DMS79 treated with DMSO at 0.1 percent for 48 hours (cell line): ENCODE data around the gene LMBRD1.
"Not testable (repeated sequence)": the region's sequence is repeated elsewhere in the genome, so short reads cannot be mapped to it uniquely, and the experiment has no call there.

Experiments used
- DNase-seq: peaks from one replicate; lab custom pipeline; 2025; lab: John Stamatoyannopoulos, UW

The LMBRD1 gene

DNA sequence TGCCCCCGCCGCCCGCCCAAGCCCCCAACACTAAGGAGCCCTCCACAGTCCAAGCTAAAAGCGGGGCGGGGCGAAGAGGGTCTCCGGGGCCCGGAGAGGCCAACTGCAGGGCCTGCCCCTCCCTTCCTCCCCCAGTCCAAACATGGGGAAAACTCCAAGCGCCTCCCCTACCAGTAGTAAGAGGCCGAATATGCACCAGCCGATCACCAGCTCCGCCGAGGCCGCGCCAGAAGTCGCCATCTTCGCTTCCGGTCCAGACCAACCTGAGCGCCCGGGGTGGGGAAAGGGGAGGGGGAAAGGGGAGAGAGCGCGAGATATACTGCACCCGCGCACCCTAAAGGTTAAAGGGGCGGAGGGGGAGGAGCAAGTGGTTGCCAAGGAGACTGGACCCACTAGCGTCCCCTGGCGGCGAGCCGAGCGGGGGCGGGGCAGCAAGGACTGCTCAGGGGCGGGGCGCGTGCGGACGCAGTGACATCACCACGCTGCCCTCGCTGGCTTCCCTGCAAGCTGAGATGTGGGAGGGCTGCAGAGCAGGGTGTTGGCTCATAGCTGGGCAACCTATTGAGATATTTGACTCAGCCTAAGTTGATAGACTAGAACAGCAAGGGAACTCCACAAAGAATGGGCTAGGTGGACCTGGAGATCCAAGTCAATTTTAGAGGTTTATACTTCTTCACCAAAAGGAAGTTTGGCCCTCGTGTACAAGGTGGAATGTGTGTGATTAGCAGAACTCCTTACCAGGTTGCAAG is at the start of gene LMBRD1:
Gene LMBRD1, minus strand, starts transcription at position 369 of the 749 bp plus-strand sequence. Its CDS starts 129 bp downstream, at position 240.
- DNase-seq, result peak; percentile 92

DNA sequence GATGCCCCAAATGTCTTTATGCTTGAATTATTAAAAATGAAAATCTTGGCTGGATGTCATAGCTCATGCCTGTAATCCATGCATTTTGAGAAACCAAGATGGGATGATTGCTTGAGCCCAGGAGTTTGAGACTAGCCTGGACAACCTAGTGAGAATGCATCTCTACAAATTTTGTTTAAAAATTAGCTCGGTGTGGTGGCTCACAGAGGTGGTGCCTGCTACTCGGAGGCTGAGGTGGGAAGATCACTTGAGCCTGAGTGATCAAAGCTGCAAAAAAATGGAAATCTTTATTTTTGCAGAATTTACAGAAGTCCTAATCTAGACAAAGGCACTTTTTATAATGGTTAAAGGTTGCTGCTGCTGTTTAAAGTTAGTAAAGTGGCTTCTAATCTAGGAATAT is 49.5 kb upstream of the LMBRD1 start:
- no peak for DNase-seq

DNA sequence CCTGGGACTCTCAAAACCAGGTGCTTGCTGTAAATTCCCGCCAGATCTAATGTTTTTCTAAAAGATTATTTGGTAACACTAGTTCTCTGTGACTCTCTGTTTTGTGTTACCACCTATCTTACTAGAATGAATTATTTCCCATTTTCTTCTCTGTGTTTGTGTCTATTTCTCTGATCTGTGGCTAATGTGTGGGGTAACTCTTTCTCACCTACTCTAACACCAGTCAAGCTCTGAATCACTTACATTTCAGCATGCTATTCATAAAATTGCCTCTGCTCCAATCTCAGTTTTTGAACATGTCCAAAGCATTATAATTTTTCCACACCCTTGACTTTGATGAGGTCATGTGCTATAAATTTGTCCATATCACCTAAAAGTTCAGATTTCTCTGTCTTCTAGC is 46.4 kb upstream of the LMBRD1 start:
- DNase-seq, result no peak

DNA sequence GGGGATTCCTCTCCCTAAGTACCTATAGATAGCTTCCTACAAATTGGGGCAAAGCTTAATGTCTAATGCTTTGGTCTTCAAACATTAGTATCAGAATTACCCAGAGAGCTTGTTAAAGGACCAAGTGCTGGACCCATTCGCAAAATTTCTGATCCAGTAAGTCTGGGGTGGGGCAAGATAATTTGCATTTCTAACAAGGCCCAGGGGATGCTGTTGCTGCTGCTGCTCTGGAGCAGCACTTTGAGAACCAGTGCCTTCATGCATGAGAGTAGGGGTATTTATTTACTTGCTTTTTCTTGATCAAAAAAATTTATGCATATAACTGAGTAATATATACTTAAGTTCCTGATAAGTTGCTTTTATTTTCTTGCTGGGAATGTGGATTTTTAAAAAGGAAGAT is 45.1 kb upstream of the LMBRD1 start:
- DNase-seq, result no peak

DNA sequence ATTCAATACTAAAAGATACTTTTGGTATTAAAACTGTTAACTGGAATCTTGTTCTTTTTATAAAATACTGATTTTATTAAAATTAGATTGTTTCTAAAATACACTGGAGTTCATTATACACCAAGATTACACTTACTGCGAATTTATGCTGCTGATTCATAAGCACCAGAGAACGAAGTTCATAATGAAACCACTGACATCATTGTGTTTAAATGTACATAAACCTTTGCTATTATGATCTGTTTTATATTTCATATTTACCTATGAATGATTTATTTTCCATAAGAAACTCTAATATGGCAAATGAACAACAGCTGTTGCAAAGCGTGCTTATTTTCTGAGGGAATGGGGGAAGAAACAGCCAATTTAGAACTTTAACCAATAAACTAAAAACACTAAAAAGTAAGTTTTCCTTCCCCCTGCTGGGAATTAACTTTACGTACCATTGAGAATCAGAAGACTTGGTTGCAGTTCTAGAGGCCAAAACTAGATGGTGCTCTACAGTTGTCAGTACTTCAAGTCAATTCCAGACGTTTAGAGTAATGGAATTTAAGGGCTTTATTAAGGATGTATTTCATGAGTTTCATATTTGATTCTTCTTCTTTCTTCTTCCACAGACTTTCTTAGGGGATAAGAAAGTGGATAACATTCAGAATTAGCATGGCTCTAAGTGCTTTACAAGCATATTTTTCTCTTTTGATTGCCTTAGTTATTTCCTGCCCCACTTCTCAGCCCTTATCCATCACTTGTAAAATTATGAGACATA is 38.8 kb upstream of the LMBRD1 start:
- peak; percentile 30 for DNase-seq

DNA sequence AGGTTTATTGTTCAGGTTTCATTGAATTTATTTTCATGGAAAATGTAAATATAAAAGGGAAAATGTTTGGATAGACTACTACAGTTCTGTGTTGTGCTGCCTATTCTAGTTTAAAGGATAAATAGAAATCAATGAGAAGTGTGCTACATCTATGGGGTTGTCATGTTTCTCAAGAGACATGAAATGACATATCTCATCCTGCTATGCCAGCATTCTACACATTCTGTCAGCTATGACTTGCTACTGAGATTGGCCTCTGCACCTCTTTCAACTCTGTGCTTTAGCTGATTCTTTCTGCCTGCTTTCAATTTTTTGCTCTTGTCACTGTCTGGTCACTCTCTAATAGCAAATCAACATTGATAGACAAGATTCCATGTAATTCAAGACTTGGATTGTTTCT is 35.7 kb upstream of the LMBRD1 start:
- DNase-seq, result no peak

DNA sequence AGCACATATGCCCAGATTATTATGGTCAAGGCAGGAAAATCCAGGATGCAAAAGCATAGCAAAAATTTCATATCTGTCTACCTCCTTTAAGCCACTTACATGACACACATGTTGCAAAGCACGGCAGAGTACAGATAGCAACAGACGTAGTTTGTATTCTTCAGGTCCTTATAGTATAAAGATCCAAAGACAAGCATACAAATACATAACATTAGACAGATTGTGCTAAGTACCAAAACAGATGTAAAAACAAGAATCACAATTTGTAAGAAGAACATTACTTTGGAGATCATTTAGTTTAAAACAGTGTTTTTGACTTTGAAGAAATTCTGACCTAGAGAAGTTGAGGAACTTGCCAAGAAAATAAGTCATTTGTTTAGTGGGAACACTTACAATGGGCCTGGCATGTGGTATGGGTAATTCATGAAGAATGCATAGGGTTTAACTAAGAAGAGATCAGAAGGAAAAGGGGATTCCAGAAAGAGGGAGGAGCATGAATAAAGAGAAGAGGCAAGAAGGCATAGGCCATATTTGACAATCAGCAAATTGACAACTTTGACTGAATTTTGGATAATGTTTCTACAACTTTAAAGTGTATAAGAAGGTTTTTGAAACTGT is 30.6 kb upstream of the LMBRD1 start:
- DNase-seq, result no peak

DNA sequence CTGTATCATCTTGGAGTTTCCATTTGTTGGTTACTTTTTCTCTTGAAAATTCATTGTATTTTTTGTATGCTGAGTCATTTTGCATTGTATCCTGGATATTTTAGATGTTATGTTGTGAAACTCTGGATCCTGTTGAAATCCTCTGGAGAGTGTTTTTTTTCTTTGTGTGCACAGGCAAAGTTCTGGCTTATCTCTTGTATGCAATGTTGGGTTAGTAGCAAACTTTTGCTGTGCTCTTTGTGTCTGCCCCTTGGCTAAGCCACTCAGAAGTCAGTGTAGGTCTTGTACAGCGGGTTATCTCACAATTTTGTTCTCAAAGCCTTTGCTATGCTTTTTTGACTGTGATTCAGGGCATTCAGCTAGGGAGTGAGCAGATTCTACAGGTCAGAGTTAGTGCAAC is 29.1 kb upstream of the LMBRD1 start:
- DNase-seq, result no peak

DNA sequence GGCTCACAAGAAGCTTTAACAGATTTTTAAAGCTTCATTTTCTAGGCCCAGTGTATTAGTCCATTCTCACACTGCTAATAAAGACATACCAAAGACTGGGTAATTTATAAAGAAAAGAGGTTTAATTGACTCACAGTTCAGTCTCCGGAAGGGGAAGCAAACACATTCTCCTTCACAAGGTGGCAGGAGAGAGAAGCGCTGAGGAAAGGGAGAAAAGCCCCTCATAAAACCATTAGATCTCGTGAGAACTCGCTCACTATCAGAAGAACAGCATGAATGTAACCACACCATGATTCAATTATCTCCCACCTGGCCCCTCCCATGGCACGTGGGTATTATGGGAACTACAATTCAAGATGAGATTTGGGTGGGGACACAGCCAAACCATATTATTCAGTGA is 27.5 kb upstream of the LMBRD1 start:
- not testable (repeated sequence) for DNase-seq

DNA sequence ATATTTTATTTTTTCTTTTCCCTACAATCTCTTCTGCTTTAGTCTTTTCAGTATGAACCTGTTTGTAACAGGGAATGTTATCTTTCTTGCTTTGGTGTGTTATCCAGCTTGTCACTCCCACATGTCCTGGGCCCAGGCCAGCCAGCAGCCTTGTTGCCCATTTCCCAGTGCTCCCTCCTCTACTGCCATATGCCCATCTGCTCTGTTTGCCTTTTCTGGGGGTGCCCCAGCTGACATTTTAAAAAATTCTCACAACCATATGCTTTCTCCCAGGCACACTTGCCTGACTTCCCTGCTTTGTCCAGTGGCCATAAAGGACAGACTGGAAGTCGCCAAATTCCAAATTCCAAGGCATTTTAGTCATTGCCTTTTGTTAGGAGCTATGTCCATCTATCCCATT is 23.6 kb upstream of the LMBRD1 start:
- no peak for DNase-seq

DNA sequence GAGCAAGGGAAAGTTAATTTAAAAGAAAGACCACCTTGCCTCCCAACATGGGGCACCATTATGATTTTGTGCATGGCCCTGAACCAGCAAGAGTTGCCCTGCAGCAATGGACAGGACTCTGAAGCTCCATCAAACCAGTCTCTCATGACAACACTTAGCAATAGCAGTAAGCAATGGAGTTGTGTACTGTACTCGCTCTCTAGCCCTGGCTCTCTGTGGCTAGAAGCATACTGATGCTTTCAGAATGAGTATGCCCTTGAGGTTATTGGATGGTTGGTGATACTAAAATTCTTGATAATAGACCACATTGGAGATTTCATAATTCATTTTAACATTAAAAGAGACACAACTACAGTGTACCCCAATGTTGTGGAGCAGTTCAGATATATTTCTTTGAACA is 23.2 kb upstream of the LMBRD1 start:
- no peak for DNase-seq

DNA sequence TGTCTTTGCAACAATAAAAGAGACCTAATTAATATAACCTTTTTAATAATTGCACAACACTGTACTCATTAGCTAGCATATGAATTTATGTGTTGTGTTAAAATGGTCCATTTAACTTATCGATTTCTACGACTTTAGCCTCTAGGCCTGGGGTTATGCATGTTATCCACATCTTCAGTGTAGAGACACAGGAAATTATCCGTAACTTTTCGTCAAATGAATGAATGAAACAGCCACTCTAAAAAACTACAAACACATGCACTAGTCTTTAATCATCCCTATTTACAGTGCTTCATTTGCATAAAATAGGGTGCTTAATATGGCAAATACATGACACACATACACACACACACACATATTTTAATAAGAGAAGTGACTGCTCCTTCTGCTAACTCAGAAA is 22.3 kb upstream of the LMBRD1 start:
- DNase-seq, result no peak

DNA sequence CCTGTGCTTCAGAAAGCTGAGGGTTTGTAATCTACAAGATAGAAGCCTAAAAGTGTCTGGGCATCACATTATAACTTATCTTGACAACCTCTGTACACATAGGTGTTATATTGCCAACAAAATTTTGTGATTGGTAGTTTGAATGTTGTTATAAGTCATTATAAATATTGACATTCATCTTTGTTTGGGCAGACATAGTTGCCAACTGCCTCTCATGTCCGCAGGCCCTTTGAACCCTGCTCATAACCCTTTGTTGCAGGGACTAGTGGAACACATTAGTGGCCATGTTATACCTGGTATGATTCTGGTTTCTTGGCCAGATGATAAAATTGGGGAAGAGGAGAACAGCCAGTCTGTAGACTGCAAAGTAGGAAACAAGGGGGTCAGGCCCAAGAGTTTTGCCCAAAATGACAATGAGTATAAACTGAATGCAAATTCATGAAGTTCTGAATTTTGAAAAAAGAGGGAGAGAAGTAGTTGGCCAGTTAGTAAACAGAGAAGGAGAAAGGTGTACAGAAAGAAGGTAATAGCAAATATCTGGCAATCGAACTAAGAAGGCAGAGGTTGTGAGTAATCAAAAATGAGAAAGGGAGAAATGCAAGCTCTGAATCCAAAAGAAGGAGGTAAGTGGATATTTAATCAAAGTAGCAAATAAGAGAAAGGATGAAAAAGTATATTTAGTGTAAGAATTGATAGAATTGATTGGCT is 21.6 kb upstream of the LMBRD1 start:
- no peak for DNase-seq

DNA sequence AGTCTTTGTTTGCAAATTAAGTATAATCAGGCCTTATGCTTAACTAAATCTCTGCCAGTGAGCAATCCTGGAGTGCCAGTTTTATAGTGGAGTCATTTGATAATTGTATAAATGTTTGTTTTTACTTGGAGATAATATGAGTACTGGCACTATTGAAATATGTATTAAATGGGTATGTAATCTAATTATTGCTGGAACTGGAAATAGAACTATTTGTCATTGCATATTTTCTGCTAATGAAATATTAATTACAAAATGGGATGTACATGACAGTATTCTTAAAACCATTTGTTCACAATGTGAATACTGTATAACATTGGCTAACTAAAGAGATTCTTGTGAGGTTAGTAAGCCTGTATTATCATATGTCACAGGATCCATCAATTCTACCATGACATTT is 20.5 kb upstream of the LMBRD1 start:
- no peak for DNase-seq

DNA sequence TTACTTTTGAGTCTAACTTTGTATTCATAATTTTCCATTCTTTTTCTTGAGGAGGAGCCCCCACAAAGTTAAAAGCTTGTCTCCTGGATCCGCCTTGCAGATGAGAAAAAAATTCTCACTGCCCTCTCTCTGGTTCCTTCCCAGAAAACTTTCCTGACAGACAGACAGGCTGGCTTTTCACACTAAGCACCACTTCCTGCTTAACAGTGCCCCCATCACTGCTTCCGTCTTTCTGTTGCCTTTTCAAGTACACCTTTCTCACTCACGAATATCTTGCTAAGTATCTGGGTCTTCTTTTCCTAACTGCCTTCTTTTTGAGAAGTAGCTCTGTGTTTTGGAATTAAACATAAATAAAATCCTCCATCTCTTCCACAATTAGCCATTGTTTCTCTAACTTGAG is 19.8 kb upstream of the LMBRD1 start:
- no peak for DNase-seq

DNA sequence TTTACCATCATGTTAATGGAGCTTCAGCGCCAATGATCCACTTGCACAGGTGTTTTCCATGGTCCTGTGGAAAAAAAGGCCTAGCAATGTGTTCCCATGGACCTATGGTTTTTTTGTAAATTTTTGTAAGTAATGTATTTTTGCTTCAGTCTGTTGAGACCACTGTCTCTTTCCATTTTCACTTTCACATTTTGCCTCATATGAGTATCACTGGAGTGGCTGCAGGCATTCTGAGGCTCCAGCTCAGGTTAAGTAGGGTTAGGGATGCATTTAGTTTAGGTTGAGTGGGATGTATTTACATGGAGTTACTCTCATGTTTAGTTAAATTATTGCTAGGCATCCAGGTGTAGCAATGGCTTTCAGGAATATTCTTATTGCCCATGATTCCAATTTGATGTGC is 19.2 kb upstream of the LMBRD1 start:
- no peak for DNase-seq

DNA sequence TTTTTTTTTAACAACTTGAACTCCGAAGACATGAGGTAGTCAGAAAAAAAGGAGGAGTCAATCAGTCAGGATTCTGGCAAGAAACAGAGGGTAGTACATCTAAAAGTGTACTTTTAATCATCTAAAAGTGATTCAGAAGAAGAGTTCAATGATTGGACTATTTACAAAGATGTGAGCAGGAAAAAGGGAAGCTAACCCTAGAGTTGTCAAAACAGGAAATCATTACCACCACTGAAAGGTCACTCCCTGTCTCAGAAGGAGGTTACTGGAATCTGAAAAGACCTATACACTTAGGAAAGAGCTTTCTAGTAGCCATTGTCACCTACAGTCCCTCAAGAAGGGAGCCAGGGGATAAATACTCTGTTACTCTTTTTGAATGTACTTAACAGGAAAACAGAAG is 16.7 kb upstream of the LMBRD1 start:
- DNase-seq, result no peak

DNA sequence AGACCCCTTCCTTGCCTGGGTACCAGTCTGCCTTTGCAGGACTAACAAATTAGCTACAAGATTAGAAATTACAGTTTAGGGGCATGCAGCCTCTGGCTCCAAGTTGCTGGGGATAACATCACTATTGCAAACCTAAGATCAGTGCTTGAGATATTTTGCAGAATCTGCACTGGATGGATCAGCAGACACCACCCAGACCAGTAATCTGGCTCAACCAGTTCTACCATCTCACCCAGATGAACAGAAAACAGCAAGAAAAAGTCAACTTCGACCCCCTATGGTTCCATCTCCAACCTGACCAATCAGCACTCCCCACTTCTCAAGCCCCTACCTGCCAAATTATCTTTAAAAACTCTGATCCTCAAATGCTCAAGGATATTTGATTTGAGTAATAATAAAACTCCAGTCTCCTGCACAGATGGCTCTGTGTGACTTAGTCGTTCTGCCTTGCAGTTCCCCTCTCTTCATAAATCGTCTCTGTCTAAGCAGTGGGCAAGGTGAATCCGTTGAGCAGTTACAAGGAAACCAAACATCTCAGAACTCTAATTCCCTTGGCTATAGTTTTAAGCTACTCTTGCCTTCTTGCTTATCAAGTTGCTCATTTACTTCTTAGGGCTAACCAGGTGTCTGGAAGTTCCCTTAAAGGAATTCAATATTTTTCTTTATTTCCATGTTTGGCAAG is 16.1 kb upstream of the LMBRD1 start:
- no peak for DNase-seq

DNA sequence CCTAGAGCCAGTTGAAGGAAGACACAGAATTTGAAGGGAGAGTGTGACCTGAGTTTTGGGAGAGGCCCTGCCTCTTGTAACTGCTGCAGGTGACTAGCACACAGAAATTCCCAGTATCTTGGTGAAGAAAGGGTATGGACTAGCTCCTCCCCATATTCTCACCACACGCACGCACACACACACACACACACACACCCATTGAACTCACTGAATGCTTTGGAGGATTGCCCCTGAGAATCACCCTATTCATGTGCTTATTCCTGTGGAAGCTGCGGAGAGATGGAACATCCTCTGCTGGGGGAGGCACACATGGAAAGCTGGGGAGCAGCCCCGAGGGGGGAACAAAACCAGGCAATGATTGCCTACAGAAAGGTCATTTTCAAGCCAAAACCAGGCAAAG is 6.2 kb upstream of the LMBRD1 start:
- DNase-seq, result no peak

DNA sequence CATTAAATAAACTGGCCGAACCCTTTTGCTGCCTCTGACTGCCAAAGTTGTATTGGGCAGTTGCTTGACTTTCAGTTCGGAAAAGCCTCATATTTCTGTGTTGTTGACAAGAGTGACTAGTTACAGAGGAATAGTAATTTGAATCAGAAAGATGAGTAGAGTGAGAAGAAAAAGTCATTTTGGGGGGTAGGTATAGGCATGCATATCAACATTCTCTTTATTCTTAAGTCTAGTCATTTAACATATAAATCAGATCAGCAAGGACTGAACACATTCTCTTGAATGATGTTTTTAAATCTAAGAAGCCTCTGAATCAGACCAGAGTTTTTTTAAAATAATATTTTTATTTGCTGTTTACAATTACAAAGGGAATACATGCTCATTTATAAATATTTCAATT is 4.9 kb upstream of the LMBRD1 start:
- no peak for DNase-seq

DNA sequence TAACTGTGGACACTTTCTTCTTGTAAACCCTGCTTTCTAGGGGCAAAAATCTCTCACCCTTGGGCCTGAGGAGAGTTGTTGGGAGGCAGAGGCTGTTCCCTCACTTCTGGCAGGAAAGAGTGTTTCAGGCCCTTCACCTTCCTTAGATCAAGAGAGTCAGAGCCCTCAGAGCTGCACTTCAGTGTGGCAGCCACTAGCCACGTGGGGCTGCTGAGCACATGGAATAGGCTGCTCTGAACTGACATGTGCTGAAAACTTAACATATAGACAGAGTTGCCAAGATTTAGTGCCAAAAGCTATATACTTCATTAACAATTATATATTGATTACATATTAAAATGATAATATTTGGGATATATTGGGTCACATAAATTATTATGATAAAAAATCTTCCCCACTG is 4.4 kb upstream of the LMBRD1 start:
- no peak for DNase-seq

DNA sequence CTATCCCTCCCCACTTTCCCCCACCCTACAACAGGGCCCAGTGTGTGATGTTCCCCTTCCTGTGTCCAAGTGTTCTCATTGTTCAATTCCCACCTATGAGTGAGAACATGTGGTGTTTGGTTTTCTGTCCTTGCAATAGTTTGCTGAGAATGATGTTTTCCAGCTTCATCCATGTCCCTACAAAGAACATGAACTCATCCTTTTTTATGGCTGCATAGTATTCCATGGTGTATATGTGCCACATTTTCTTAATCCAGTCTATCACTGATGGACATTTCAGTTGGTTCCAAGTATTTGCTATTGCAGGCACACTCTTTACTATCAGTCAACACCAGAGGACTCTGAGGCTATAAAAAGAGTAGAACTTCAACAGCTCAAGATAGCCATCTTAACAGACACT is 2.0 kb upstream of the LMBRD1 start:
- not testable (repeated sequence) for DNase-seq
